HG02610 (cell line): ENCODE measurements around the gene RHBDL2.
"Not testable (repeated sequence)": the region's sequence is repeated elsewhere in the genome, so short reads cannot be mapped to it uniquely, and the experiment has no call there.

Source experiments
- ATAC-seq: cut with Tn5 transposase; IDR thresholded peaks from one replicate; pipeline ENCODE4 v1.9.1; 2021; ENCODE audit warnings: mild to moderate bottlenecking, moderate library complexity; ENCODE audit not compliant: unreplicated experiment

Gene RHBDL2, protein sequence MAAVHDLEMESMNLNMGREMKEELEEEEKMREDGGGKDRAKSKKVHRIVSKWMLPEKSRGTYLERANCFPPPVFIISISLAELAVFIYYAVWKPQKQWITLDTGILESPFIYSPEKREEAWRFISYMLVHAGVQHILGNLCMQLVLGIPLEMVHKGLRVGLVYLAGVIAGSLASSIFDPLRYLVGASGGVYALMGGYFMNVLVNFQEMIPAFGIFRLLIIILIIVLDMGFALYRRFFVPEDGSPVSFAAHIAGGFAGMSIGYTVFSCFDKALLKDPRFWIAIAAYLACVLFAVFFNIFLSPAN

DNA sequence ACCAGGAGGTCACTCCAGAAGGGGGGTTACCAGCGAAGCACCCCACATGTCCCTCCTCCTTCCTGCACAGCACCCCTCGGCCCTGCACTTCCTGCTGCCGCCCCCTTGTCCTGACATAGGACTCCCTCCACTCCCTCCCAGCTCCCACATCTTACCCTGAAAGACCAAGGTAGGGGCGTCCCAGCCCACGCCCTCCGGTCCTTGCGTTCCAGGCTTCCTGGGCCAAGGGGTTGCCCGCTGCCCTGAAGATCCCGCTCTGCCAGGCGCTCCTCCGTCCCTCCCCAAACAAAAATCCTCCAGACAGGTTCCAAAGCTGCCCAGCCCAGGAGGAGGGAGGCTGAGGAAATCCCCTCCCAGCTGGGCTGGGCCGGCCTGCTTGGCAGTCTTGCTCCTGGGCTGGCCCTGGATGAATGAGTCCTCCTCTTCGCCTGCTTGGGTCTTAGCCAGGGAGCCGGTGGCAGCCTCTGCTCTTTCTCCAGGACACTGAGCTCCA, at the start of gene RHBDL2:
TSS of gene RHBDL2 (minus strand) at position 304 of the 493 bp plus-strand sequence. CDS start 22,618 bp downstream, outside the sequence.
- ATAC-seq = no peak

DNA sequence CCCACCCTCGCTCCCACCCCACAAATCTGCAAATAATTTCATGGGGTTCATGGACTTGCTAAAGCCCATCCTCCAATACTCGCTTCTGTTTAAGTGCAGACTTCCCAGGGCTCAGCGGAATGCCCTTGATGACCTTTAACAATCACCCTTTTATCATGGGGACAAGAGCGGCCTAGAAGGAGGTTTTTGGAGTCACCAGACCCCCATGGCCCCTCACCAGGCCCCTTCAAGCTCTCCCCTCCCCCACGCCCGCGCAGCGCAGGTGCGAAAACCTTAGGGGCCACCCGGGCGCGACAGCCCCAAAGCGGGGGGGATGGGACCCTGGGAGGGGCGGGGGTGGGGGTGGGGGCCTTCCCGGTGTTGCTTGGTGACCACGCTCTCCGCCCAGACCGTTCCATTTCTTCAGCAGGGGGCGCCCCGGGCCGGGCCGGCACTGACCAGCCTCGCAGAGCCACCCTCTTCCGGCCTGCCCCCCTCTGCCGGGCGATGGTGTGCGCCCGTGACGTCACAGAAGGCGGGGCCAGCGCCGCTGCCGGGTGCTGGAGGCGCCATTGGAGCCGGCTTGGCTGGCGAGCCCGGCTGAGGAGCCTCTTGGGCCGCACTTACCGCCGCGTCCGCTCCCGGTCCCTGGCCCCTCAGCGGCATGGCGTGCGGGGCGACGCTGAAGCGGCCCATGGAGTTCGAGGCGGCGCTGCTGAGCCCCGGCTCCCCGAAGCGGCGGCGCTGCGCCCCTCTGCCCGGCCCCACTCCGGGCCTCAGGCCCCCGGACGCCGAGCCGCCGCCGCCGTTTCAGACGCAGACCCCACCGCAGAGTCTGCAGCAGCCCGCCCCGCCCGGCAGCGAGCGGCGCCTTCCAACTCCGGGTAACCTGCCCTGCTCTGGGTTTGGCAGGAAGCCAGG, 49.4 kb upstream of the RHBDL2 start, which contains the start of gene AKIRIN1:
TSS of gene AKIRIN1 (plus strand) at position 539 of the 900 bp plus-strand sequence. CDS start at position 644, 105 bp downstream.
- ATAC-seq = peak; percentile 93

DNA sequence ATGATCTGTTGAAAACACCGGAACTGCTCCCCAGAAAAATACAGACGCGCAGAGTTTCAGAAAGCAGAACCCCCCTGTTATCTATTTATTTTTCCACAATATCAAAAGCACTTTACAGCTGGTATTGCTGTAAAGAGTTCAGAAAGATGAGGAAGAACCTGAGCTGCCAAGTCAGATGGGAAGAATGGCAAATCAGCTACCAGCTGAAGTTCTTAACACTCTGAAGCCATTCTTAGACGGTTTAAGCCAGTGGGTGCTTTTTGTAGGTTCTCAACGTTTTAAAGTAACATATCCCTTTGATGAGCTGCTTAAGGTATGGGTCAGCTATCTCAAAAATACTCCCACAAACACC, 48.7 kb upstream of the RHBDL2 start:
- ATAC-seq = no peak

DNA sequence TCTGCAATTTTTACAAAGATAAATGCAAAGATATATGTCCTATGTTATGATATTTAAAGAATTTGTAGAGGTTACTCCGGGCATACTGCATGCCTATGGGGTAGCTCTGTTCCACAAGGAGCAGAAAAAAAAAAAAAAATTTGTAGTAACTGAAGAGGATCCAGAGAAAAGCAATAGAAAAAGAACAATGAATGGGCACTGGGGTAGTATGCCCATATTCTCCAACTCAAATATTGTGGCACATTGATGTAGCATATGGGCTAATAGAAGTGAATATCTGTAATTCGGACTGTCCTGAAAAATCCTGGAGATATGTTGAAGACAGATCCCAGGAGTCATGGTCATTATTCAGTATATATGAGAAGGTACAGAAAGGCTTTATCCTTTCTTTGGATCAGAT, 48.3 kb upstream of the RHBDL2 start:
- ATAC-seq = no peak

DNA sequence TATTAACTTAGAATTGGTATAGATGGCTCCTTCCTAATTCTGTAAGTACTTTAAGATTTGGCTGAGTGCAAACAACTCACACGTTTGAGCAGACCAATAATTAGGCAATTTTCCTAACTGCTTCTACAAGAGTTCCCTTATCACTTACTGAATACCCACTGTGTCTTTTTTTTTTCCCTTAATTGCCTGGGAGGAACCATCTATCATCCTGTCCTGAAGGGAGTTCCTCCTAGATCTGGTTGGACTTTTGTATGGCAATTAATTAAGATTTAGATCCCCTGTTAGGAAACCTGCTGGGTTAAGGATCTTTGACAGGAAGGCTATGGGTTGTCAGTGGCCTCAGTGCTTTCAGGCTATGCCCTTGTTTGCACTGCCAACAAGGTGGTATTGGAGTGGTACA, 37.8 kb upstream of the RHBDL2 start:
- not testable (repeated sequence) for ATAC-seq

DNA sequence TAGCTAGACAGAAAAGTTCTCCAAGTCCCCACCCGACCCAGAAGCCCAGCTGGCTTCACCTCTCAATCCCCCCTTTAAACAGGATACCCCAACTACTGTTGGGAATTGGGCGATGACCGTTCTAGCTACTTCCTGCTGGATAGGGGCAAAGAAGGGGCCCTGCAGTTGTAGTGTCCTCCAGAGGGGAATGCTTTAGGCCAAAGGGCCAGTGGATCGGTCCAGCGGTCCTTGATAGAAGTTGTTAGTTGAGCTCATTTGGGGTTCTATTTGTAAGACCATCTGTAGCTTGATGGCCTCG, 36.6 kb upstream of the RHBDL2 start:
- ATAC-seq = not testable (repeated sequence)

DNA sequence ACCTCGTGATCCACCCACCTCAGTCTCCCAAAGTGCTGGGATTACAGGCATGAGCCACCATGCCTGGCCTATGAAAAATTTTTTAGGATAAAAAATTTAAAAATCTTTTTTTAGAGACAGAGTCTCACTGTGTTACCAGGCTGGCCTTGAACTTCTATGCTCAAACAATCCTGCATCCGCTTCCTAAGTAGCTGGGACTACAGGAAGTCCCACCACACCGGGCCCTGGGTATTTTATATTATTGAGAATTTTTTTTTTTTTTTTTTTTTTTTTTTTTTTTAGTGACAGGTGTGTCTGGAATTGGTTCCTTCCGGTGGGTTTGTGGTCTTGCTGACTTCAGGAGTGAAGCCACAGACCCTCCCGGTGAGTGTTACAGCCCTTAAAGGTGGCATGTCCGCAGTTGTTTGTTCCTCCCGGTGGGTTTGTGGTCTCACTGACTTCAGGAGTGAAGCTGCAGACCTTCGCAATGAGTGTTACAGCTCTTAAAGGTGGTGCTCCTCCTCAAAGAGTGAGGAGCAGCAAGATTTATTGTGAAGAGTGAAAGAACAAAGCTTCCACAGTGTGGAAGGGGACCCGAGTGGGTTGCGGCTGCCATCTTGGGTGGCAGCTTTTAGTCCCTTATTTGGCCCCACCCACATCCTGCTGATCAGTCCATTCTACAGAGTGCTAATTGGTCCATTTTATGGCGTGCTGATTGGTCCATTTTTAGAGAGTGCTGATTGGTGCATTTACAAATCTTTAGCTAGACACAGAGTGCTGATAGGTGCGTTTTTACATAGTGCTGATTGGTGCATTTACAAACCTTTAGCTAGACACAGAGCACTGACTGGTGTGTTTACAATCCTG, 36.0 kb upstream of the RHBDL2 start:
- ATAC-seq = not testable (repeated sequence)

DNA sequence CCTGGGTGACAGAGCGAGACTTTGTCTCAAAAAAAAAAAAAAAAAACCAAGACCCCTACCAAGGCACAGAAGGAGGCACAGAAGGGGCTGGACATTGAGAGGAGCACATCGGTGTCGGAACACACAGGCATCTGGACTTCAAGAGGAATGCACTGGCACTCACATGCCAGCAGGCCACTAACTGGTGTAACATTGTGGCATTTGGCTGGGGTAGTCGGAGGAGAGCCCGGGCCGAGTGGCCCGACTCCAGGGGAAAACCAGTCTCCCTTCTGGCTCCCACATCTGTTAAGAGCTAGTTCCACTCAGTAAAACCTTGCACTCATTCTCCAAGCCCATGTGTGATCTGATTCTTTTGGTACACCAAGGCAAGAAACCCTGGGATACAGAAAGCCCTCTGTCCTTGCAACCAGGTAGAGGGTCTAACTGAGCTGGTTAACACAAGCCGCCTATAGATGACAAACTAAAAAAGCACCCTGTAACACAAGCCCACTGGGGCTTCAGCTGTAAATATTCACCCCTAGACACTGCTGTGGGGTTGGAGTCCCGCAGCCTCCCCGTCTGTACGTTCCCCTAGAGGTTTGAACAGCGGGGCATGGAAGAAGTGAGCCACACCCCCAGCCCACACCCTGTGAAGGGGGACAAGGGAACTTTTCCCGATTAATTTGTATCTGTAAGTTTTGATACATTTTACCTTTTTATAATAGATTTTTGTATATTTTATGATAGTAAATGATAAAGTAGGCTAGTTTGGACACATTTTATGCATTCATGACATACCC, 32.2 kb upstream of the RHBDL2 start:
- ATAC-seq = no peak

DNA sequence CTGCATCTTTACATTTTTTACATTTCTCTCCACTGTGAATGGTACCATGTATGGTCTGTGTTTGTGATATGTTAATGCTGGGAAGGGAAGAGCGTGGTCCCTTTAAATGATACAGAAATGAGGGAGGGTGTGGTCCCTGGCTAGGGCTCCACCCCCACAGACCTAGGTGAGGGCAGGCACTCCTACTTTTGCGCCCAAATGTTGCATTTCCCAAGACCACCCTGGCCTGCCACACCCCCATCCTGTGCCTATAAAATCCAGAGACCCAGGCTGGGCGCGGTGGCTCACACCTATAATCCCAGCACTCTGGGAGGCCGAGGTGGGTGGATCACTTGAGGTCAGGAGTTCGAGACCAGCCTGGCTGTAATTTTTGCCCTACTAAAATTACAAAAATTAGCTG, 31.5 kb upstream of the RHBDL2 start:
- ATAC-seq = not testable (repeated sequence)

DNA sequence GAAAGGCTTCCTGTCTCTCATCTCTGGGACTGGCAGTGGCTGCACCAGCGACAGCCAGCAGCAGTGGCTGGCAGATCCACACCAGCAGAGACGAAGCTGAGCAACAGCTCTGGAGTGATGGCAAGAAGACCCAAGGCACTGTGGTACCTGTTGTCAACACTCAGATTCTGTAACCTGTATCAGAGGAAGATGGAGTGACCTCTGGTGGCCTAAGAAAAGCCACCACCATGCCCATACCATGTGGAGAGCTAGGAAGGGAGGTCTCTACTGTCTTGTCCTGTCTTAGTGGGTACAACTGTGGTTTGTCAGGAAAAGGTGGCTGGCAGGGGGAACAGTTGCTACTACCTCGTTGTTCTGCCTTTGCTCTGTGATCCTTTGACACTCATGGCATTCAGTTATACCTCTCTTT, 22.5 kb upstream of the RHBDL2 start:
- ATAC-seq = no peak

DNA sequence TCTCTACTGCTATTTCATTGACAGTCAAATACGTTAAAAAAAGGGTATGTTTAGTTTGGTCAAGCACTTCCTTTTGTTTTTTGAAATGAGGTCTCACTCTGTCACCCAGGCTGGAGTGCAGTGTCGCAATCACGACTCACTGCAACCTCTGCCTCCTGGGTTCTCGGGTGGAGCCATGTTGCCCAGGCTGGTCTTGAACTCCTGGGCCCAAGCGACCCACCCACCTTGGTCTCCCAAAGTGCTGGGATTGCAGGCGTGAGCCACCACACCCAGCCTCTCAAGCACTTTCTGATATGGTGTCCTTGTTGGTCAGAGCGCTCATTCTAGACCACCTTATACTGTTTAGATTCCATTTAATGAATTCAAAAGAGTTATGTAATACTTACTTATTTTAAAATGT, 20.9 kb upstream of the RHBDL2 start:
- no peak for ATAC-seq

DNA sequence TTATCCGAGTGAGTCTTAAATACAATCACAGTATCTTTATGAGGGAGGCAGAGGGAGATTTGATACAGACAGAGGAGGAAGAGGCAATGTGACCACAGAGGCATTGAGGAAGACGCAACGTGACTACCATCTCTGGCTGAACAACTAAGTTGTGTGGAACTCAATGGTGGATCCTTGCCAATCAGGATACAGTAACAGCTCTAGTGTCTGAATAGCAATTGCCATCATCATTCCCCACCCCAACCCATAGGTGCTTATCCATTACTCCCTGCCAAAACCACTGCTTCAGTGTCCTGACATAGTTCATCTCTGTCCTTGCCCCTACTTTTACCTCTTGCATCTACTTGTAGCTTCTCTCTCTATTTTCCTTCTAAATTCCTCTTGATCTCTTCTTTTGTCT, 20.5 kb upstream of the RHBDL2 start:
- no peak for ATAC-seq

DNA sequence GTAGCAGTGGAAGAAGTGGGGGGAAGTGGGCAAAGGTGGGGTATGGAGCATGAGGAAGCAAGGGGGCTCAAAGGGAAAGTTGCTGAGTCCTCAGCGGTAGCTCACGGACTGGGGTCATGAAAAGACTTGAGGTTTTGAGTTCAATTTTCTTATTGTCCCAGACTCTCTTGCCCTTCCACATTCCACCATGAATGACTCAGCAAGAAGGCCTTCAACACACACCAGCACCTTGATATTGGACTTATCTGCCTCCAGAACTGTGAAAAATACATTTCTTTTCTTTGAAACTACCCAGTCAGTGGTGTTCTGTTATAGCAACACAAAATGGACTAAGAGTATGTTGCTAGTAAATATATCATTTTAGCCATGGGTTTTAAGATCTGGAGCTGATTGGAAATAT, 17.3 kb upstream of the RHBDL2 start:
- ATAC-seq = no peak

DNA sequence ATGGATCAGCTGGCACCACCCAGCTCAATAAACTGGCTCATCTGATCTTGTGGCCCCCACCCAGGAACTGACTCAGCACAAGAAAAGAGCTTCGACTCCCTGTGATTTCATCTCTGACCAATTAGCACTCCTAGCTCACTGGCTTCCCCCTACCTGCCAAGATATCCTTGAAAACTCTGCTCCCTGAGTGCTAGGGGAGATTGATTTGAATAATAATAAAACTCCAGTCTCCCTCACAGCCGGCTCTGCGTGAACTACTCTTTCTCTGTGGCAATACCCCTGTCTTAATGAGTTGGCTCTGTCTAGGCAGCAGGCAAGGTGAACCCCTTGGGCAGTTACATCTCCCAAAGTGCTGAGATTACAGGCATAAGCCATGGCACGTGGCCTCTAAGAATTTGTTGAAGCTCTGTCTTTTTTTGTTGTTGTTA, 11.8 kb upstream of the RHBDL2 start:
- no peak for ATAC-seq

DNA sequence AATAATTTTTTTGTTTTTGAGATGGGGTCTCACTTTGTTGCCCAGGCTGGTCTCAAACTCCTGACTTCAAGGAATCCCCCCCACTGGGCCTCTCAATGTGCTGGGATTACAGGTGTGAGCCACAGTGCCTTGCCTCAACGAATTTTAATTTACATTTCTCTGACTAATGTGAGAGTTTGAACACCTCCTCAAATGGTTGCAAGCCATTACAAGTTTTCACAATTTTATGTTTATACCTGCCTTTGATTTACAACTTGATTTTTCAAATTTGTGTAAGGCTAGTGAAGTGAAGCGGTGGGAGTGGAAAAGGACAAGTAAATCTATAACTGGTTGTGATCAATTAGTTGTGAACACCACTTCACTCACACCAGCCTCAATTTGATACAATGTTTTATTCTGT, 8.9 kb upstream of the RHBDL2 start:
- no peak for ATAC-seq

DNA sequence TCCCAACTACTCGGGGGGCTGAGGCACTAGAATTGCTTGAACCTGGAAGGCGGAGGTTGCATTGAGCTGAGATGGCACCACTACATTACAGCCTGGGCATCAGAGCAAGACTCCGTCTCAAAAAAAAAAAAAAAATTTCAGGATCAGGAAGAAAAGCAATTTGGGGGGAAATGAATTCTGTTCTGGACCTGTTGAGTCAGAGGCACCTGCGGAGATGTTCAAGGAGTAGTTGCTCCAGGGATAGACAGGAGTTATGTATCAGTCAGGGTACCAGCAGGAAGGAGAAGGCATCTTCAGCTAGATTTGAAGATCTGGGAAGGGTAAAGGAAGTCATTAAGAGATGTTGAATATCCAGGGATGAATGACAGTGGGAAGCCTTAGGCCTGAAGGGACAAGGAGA, 2.9 kb upstream of the RHBDL2 start:
- no peak for ATAC-seq

DNA sequence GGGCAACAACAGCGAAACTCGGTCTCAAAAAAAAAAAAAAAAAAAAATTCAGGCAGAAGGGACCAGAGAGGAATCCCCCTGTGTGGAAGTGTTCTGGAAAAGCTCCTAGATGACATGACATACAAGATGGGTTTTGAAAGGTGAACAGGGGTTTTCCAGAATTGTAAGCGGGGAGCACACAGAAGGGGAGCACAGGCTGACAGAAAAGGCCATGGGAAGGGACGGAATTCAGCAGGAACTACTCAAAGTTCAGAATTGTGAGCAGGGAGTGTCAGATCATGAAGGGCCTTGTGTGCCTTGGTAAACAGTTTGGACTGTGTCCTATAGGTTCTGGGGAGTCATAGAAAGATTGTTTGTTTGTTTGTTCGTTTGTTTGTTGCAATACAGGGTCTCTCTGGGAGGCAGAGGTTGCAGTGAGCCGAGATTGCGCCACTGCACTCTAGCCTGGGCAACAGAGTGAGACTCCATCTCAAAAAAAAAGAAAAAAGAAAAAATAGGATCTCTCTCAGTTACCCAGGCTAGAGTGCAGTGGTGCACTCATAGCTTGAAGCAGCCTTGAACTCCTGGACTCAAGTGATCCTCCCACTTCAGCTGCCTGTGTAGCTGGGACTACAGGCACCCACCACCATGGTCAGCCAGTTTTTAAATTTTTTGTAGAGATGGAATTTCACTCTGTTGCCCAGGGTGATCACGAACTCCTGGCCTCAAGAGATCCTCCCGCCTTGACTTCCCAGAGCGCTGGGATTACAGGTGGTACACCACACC, 1.2 kb upstream of the RHBDL2 start:
- no peak for ATAC-seq

DNA sequence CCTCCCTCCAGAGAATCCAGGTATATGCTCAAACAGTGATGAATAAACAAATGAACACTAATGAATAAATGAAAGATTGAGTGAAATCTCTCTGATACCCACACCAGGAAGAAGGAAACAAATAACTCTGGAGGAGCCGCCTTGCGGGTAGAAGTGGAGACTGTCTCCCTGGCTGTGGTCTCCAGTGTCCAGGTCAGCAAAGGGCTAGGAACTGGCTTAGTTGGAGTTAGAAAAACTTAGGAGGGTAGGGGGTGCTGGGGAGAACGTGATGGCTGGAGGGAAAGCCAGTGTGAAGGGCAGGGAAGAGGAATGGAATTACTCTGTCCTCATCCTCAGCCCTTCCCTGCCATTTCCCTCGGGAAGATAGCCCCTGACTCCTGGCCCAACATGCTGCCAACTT, 537 bp downstream of the RHBDL2 start:
- no peak for ATAC-seq

DNA sequence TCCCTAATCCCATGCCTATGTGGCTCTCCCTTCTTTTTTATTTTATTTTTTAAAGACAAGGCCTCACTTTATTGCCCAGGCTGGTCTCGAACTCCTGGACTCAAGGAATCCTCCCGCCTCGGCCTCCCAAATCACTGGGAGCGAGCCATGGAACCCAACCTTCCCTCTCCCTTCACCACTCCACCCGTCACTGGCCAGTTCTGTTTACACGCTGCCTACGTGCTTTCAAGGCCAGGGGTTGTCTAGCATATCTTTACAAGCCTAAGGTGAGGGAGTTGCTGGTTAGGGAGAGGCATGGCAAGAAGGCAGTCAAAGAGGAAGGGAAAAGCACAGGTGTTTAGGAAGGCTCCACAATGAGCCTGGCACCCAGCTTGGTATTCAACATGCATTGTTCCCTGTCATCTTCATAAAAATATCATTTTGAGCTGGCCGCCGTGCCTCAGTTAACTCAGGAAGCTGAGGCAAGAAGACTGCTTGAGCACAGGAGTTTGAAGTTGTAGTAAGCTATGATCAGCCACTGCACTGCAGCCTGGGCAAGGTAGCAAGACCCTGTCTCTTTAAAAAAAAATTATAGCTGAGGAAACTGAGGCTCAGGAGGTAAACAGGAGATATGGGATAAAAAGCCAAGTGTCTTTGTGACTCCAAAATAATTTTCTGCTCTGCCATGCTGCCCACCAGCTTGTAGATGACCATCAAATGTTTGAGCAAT, 1.1 kb downstream of the RHBDL2 start:
- no peak for ATAC-seq
